Middle frontal gyrus (tissue), 1 donor: Measurements from ENCODE around the gene PIK3R1.

Experiments used
- DNase-seq: peaks from one replicate; pipeline ENCODE4 v3.0.0-alpha.2; 2015; ENCODE audit warnings: low spot score; ENCODE audit errors: extremely low spot score

Gene PIK3R1

GRCh38 chr5:68251386-68251785, 35.8 kb downstream of the PIK3R1 start:
- DNase-seq, result no peak

GRCh38 chr5:68251804-68252522, 36.4 kb downstream of the PIK3R1 start:
- no peak for DNase-seq

- peak; percentile 55 for DNase-seq
Measured at GRCh38 chr5:68252673-68253623, 37.4 kb downstream of the PIK3R1 start.

GRCh38 chr5:68253624-68254585, 38.3 kb downstream of the PIK3R1 start:
- DNase-seq, result no peak

GRCh38 chr5:68254810-68255209, 39.3 kb downstream of the PIK3R1 start:
- DNase-seq, result no peak

GRCh38 chr5:68255305-68256120, 40.0 kb downstream of the PIK3R1 start:
- DNase-seq, result no peak

- DNase-seq, result no peak
Measured at GRCh38 chr5:68257210-68257609, 41.7 kb downstream of the PIK3R1 start.

- no peak for DNase-seq
Measured at GRCh38 chr5:68258531-68258930, 43.0 kb downstream of the PIK3R1 start.

- no peak for DNase-seq
Measured at GRCh38 chr5:68259700-68260099, 44.1 kb downstream of the PIK3R1 start.

GRCh38 chr5:68260467-68260866, 44.9 kb downstream of the PIK3R1 start:
- no peak for DNase-seq

GRCh38 chr5:68261169-68261568, 45.6 kb downstream of the PIK3R1 start:
- no peak for DNase-seq

- no peak for DNase-seq
Measured at GRCh38 chr5:68261569-68262065, 46.1 kb downstream of the PIK3R1 start.

- DNase-seq, result no peak
Measured at GRCh38 chr5:68264024-68264956, 48.7 kb downstream of the PIK3R1 start.

GRCh38 chr5:68265347-68265746, 49.8 kb downstream of the PIK3R1 start:
- DNase-seq, result no peak

- DNase-seq, result no peak
Measured at GRCh38 chr5:68265822-68266395, 50.4 kb downstream of the PIK3R1 start.

GRCh38 chr5:68266457-68266856, 50.9 kb downstream of the PIK3R1 start:
- no peak for DNase-seq

- no peak for DNase-seq
Measured at GRCh38 chr5:68267066-68267465, 51.5 kb downstream of the PIK3R1 start.

- DNase-seq, result no peak
Measured at GRCh38 chr5:68268101-68268851, 52.7 kb downstream of the PIK3R1 start.
